H1 (cell line): ENCODE data around the gene COL5A1. TPM values are rescaled to one million over a fixed set of nuclear protein-coding genes. Genes with fewer than 3 reads are reported as not detected.

Experiments used
- CTCF ChIA-PET: fragments of 300-600 bp; sonication (Branson Sonifier 250); formaldehyde crosslinking; loops from one replicate; lab custom pipeline; 2021; ENCODE audit not compliant: partially characterized antibody; lab: Charles Lee
- POLR2A ChIA-PET: fragments of 300-600 bp; sonication (Branson Sonifier 250); formaldehyde crosslinking; loops from one replicate; lab custom pipeline; 2021; ENCODE audit warnings: inconsistent platforms; ENCODE audit not compliant: partially characterized antibody; lab: Charles Lee
- DNase-seq, 2 experiments: peaks; one replicate each; pipeline versions ENCODE4 v3.0.0 to v3.0.0-alpha.2; 2010 to 2022; ENCODE audit warnings: low spot score in 2 of 2, low read depth in 1 of 2, mixed read lengths in 1 of 2
- FAIRE-seq: peaks from 2 replicates; lab custom pipeline; 2011; peaks lifted over from hg19 to GRCh38; lab: Jason Lieb, UNC
- H2AFZ ChIP-seq: 2 replicates; pipeline ENCODE4 v1.8.1; 2012; ENCODE audit warnings: low read length, inconsistent platforms
- H2AK5ac ChIP-seq: 2 replicates; pipeline ENCODE4 v1.6.1; 2013; ENCODE audit warnings: low read depth, low read length
- H2BK120ac ChIP-seq: replicated peaks from 2 replicates; pipeline ENCODE3; 2013; ENCODE audit warnings: low read depth, low read length, inconsistent platforms
- H2BK12ac ChIP-seq: 2 replicates; pipeline ENCODE4 v1.6.1; 2013; ENCODE audit warnings: low read depth, low read length
- H2BK15ac ChIP-seq: 2 replicates; pipeline ENCODE4 v1.6.1; 2013; ENCODE audit warnings: low read length
- H2BK20ac ChIP-seq: 2 replicates; pipeline ENCODE4 v1.6.1; 2013; ENCODE audit warnings: low read length
- H2BK5ac ChIP-seq: 2 replicates; pipeline ENCODE4 v1.6.1; 2013; ENCODE audit warnings: low read depth, low read length
- H3K14ac ChIP-seq: 2 replicates; pipeline ENCODE4 v1.6.1; 2013; ENCODE audit warnings: inconsistent platforms; ENCODE audit not compliant: insufficient read length
- H3K18ac ChIP-seq: 2 replicates; pipeline ENCODE4 v1.6.1; 2013; ENCODE audit warnings: low read length; ENCODE audit errors: extremely low read depth
- H3K23ac ChIP-seq: 2 replicates; pipeline ENCODE4 v1.6.1; 2013; ENCODE audit warnings: inconsistent platforms; ENCODE audit not compliant: insufficient read length
- H3K23me2 ChIP-seq: 2 replicates; pipeline ENCODE4 v1.6.1; 2013; ENCODE audit warnings: low read depth, low read length
- H3K27ac ChIP-seq: 2 replicates; pipeline ENCODE4 v1.6.1; 2011; ENCODE audit warnings: low read depth, low read length, inconsistent platforms
- H3K27me3 ChIP-seq, 4 experiments: replicated peaks in 1 of 4; 1 replicate in 1 of 4; 2 replicates in 3 of 4; pipeline versions ENCODE4 v1.6.1 to v1.8.1; 2011 to 2013; ENCODE audit warnings: low read length in 3 of 4, mild to moderate bottlenecking in 3 of 4, inconsistent platforms in 2 of 4, mixed read lengths in 2 of 4, moderate library complexity in 1 of 4; ENCODE audit not compliant: control insufficient read depth in 3 of 4, insufficient read depth in 3 of 4; ENCODE audit errors: extremely low read depth in 1 of 4
- H3K36me3 ChIP-seq, 4 experiments: 2 replicates each; pipeline versions ENCODE4 v1.6.1 to v1.8.1; 2011 to 2013; ENCODE audit warnings: mild to moderate bottlenecking in 4 of 4, low read length in 3 of 4, moderate library complexity in 2 of 4, control low read depth in 1 of 4, inconsistent platforms in 1 of 4; ENCODE audit not compliant: insufficient read depth in 4 of 4, control insufficient read depth in 2 of 4
- H3K4ac ChIP-seq: replicated peaks from 2 replicates; pipeline ENCODE3; 2013; ENCODE audit warnings: low read length, low read depth, mixed read lengths, inconsistent platforms; ENCODE audit not compliant: insufficient read length
- H3K4me1 ChIP-seq, 4 experiments: replicated peaks in 1 of 4; 1 replicate in 1 of 4; 2 replicates in 3 of 4; pipeline versions ENCODE4 v1.6.1 to v1.8.1; 2011 to 2013; ENCODE audit warnings: low read length in 3 of 4, inconsistent platforms in 2 of 4, mixed read lengths in 1 of 4; ENCODE audit not compliant: insufficient read depth in 4 of 4, control insufficient read depth in 3 of 4
- H3K4me2 ChIP-seq, 2 experiments: 2 replicates each; pipeline versions ENCODE4 v1.6.1 to v1.8.1; 2011 to 2013; ENCODE audit warnings: low read depth in 2 of 2, low read length in 2 of 2, control low read depth in 1 of 2, inconsistent platforms in 1 of 2, mild to moderate bottlenecking in 1 of 2; ENCODE audit not compliant: insufficient read depth in 1 of 2
- H3K4me3 ChIP-seq, 4 experiments: fragments of 200-600, 300-600 bp in 1 of 4; sonication (generic), shearing (Covaris generic), sonication (Bioruptor Twin) in 1 of 4; 2 replicates each; pipeline versions ENCODE4 v1.5.1 to v1.8.1; 2011 to 2016; ENCODE audit warnings: low read length in 4 of 4, low read depth in 3 of 4, control low read depth in 2 of 4, inconsistent platforms in 2 of 4, mild to moderate bottlenecking in 2 of 4, mixed read lengths in 1 of 4, moderate library complexity in 1 of 4; ENCODE audit not compliant: insufficient read depth in 2 of 4; ENCODE audit errors: extremely low read depth in 1 of 4
- H3K56ac ChIP-seq: replicated peaks from 2 replicates; pipeline ENCODE3; 2013; ENCODE audit warnings: low read depth, mild to moderate bottlenecking, mixed read lengths, low read length, inconsistent platforms; ENCODE audit not compliant: insufficient read length
- H3K79me1 ChIP-seq: 2 replicates; pipeline ENCODE4 v1.6.1; 2013; ENCODE audit warnings: low read depth, low read length, control low read depth
- H3K79me2 ChIP-seq, 2 experiments: 2 replicates each; pipeline versions ENCODE4 v1.6.1 to v1.8.1; 2012 to 2013; ENCODE audit warnings: low read length in 2 of 2, mild to moderate bottlenecking in 2 of 2, inconsistent platforms in 1 of 2; ENCODE audit not compliant: insufficient read depth in 2 of 2, control insufficient read depth in 1 of 2
- H3K9ac ChIP-seq, 4 experiments: replicated peaks in 1 of 4; 1 replicate in 1 of 4; 2 replicates in 3 of 4; pipeline versions ENCODE4 v1.6.1 to v1.8.1; 2011 to 2013; ENCODE audit warnings: low read depth in 3 of 4, low read length in 3 of 4, control low read depth in 2 of 4, mild to moderate bottlenecking in 2 of 4, moderate library complexity in 2 of 4, inconsistent platforms in 1 of 4; ENCODE audit errors: extremely low read depth in 1 of 4
- H3K9me3 ChIP-seq, 2 experiments: 2 replicates each; pipeline versions ENCODE4 v1.6.1 to v1.8.1; 2012 to 2013; ENCODE audit warnings: mild to moderate bottlenecking in 2 of 2, moderate library complexity in 2 of 2, control low read depth in 1 of 2, inconsistent platforms in 1 of 2, low read depth in 1 of 2, low read length in 1 of 2, mixed read lengths in 1 of 2; ENCODE audit not compliant: insufficient read depth in 2 of 2
- H4K20me1 ChIP-seq, 2 experiments: replicated peaks in 1 of 2; 2 replicates each; pipeline versions ENCODE3 to v1.8.1; 2011 to 2013; ENCODE audit warnings: inconsistent platforms in 2 of 2, low read length in 2 of 2, mild to moderate bottlenecking in 1 of 2; ENCODE audit not compliant: insufficient read depth in 2 of 2, control insufficient read depth in 1 of 2
- H4K5ac ChIP-seq: 2 replicates; pipeline ENCODE4 v1.6.1; 2013; ENCODE audit warnings: low read length, low read depth, mixed read lengths, inconsistent platforms; ENCODE audit not compliant: insufficient read length
- H4K8ac ChIP-seq: 2 replicates; pipeline ENCODE4 v1.8.0; 2013; ENCODE audit warnings: mild to moderate bottlenecking, moderate library complexity, low read length, inconsistent platforms; ENCODE audit not compliant: insufficient read depth; ENCODE audit errors: extremely low read depth
- H4K91ac ChIP-seq: replicated peaks from 2 replicates; pipeline ENCODE3; 2013; ENCODE audit warnings: low read length, mixed read lengths, inconsistent platforms; ENCODE audit not compliant: insufficient read length
- CEBPB ChIP-seq: IDR thresholded peaks from 2 replicates; pipeline ENCODE4 v1.6.1; 2012; ENCODE audit warnings: low read depth, low read length
- CHD1 ChIP-seq: IDR thresholded peaks from 2 replicates; pipeline ENCODE4 v1.6.1; 2012; ENCODE audit warnings: low read depth, low read length, improper control_type of control experiment
- EP300 ChIP-seq, 2 experiments: IDR thresholded peaks; 1 replicate in 1 of 2; 2 replicates in 1 of 2; pipeline ENCODE4 v1.6.1; 2011 to 2012; ENCODE audit warnings: low read depth in 2 of 2, low read length in 2 of 2, mild to moderate bottlenecking in 2 of 2, borderline replicate concordance in 1 of 2, inconsistent platforms in 1 of 2, moderate library complexity in 1 of 2
- EZH2 ChIP-seq: fragments of 200-600 bp; sonication (generic); IDR thresholded peaks from 2 replicates; pipeline ENCODE4 v1.7.1; 2012; ENCODE audit warnings: low read depth, mild to moderate bottlenecking, moderate library complexity, low read length, inconsistent platforms; ENCODE audit not compliant: severe bottlenecking
- JUND ChIP-seq: IDR thresholded peaks from 2 replicates; pipeline ENCODE4 v1.6.1; 2011; ENCODE audit warnings: mild to moderate bottlenecking, improper control_type of control experiment, low read length
- NRF1 ChIP-seq: IDR thresholded peaks from 2 replicates; pipeline ENCODE4 v1.6.1; 2011; ENCODE audit warnings: mild to moderate bottlenecking, low read depth, low read length, improper control_type of control experiment
- POLR2A ChIP-seq, 2 experiments: IDR thresholded peaks; 1 replicate in 1 of 2; 2 replicates in 1 of 2; pipeline ENCODE4 v1.6.1; 2011; ENCODE audit warnings: low read depth in 2 of 2, low read length in 2 of 2, mild to moderate bottlenecking in 2 of 2; ENCODE audit errors: control extremely low read depth in 1 of 2
- RNF2 ChIP-seq: fragments of 200-900, 300-1000 bp; sonication (generic); IDR thresholded peaks from 2 replicates; pipeline ENCODE4 v1.7.1; 2016; ENCODE audit warnings: borderline replicate concordance, low read depth, mild to moderate bottlenecking, antibody characterized with exemption, low read length; ENCODE audit not compliant: poor library complexity, severe bottlenecking; ENCODE audit errors: missing control alignments
- SP2 ChIP-seq: IDR thresholded peaks from 2 replicates; pipeline ENCODE4 v1.6.1; 2012; ENCODE audit warnings: mild to moderate bottlenecking, low read length, inconsistent platforms
- SUZ12 ChIP-seq: fragments of 200-600 bp; sonication (generic); IDR thresholded peaks from 2 replicates; pipeline ENCODE4 v1.6.1; 2012; ENCODE audit warnings: mild to moderate bottlenecking, inconsistent platforms, low read length, moderate library complexity, mixed read lengths
- TBP ChIP-seq: IDR thresholded peaks from 2 replicates; pipeline ENCODE4 v1.6.1; 2011; ENCODE audit warnings: low read depth, low read length, improper control_type of control experiment
- YY1 ChIP-seq: IDR thresholded peaks from 2 replicates; pipeline ENCODE4 v1.6.1; 2011; ENCODE audit warnings: low read depth, mild to moderate bottlenecking, low read length
- WGBS, 2 experiments: shearing (Covaris generic) in 1 of 2; methylation state at CpG; one replicate each; pipeline versions ENCODE4 v1.1.6 to v1.1.7; 2013 to 2015; ENCODE audit warnings: low lambda C conversion rate in 2 of 2, mixed read lengths in 2 of 2, inconsistent platforms in 1 of 2, low coverage in 1 of 2, missing lambda C conversion rate in 1 of 2; ENCODE audit not compliant: insufficient replicate concordance in 2 of 2, insufficient coverage in 1 of 2, insufficient read length in 1 of 2; ENCODE audit errors: extremely low coverage in 1 of 2, missing lambda C conversion rate in 1 of 2; 5-methylcytosine and 5-hydroxymethylcytosine counted together
- polyA plus RNA-seq, 7 experiments: library from polyadenylated mRNA; depleted of rRNA in 3 of 7; stranded (reverse) in 5 of 7; unstranded in 2 of 7; fragments of >200 nt in 5 of 7; fragments of 200-250 nt in 2 of 7; gene quantifications; 1 replicate in 5 of 7; 2 replicates in 1 of 7; 4 replicates in 1 of 7; pipeline versions ENCODE4 v1.2.1 to v1.2.3, GENCODE V29; 2011 to 2013; ENCODE audit warnings: missing spikeins in 2 of 7, mixed read lengths in 2 of 7
- total RNA-seq: library from RNA; stranded (reverse); fragmentation: NEBNext Ultra II Directional; extraction: Animal tissue kit (Norgen Biotek cat#: 25700); gene quantifications from 2 replicates; pipeline ENCODE4 v1.2.1, GENCODE V29; 2021
- TF ChIP-seq, protein P1 (sequence below): IDR thresholded peaks from 2 replicates; pipeline ENCODE4 v1.6.1; 2011; ENCODE audit warnings: low read length, improper control_type of control experiment

Gene COL5A1
- total and polyA plus RNA-seq, 2 of the 8 experiments (the other 6 are each of a cell fraction or from before 2014, with no cell fraction given) = 3.8 to 12.0 TPM

DNA sequence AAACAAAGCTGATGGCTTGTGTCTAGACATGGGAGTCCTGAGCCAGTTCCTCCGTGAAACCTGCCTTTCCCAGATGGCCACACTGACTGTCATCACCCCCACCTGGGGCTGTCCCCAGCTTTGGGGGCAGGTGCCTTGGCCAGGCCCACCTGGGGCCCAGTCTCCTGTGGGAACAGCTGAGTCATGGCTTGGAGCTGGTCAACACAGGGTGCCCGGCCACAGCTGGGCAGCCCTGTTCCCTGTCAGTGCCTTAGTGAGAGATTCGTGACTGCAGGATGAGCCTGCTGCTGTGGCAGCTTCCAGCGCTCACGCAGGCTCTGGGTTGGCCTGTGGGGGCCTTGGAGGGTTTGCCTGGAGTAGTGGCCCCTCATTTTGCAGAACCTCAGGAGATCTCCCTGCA is 56.5 kb downstream of the COL5A1 start:
- H2AK5ac ChIP-seq = no peak overlapping the region
- H3K14ac ChIP-seq = no peak overlapping the region
- H3K27ac ChIP-seq = no peak overlapping the region
- H3K27me3 ChIP-seq = no peaks in the 10 kb centered on the region
- no peak overlapping the region for H2BK5ac ChIP-seq
- H4K91ac ChIP-seq = no peak overlapping the region
- CTCF ChIA-PET = interaction anchor here (0.7 to 2.5 kb wide), 34 partner anchors 9 to 1017 kb away, joined by 3 to 30 read pairs (median 4); no protein-coding TSS in a partner anchor
- H3K4me1 ChIP-seq = peaks cover 0 to 10% (median 3%) of the 10 kb centered on the region in 4 experiments; a peak in 4 of 7 replicates
- H2BK12ac ChIP-seq = no peak overlapping the region
- 84% methylated on average over 4 of the region's 5 CpGs; no CpG with 5 or more reads in 1 of the 2 experiments for WGBS, 2 experiments
- H2AFZ ChIP-seq = no peak overlapping the region
- FAIRE-seq = no peak
- no peak overlapping the region for H2BK20ac ChIP-seq
- H3K79me2 ChIP-seq = no peaks in the 10 kb centered on the region
- peaks cover 0 to 3% of the 10 kb centered on the region in 2 experiments for H4K20me1 ChIP-seq
- H4K5ac ChIP-seq = no peak overlapping the region
- H3K23ac ChIP-seq = no peak overlapping the region
- H3K4me3 ChIP-seq = no peak overlapping the region
- H3K23me2 ChIP-seq = no peaks in the 10 kb centered on the region
- H3K56ac ChIP-seq = no peak overlapping the region
- no peak overlapping the region for H3K4me2 ChIP-seq
- POLR2A ChIA-PET = interaction anchor here (0.6 kb wide), 1 partner anchor 11 kb away, joined by 3 read pairs; no protein-coding TSS in a partner anchor
- H3K18ac ChIP-seq = no peak overlapping the region
- no peak overlapping the region for H2BK15ac ChIP-seq
- H3K4ac ChIP-seq = no peak overlapping the region
- no peak overlapping the region for H2BK120ac ChIP-seq
- H3K36me3 ChIP-seq = no peaks in the 10 kb centered on the region; a peak in 2 of 8 replicates
- H4K8ac ChIP-seq = no peak overlapping the region
- H3K9me3 ChIP-seq = no peaks in the 10 kb centered on the region
- no peak for DNase-seq
- H3K79me1 ChIP-seq = no peaks in the 10 kb centered on the region; the same call in 1 of the 2 replicates
- no peak overlapping the region for H3K9ac ChIP-seq
- TF ChIP-seq NRF1 (no peak), CHD1 (no peak), JUND (no peak), CEBPB (no peak), EZH2 (no peak), POLR2A (IDR thresholded peaks at IDR 0.05; ENCODE audit: control extremely low read depth in 1 of 2, low read depth in 2 of 2, low read length in 2 of 2) (no peak), SP2 (no peak), TBP (no peak), RNF2 (no peak), YY1 (no peak), EP300 (IDR thresholded peaks at IDR 0.05; ENCODE audit: borderline replicate concordance in 1 of 2, low read depth in 2 of 2, low read length in 2 of 2) (no peak), SUZ12 (no peak)
- TF ChIP-seq, protein P1, sequence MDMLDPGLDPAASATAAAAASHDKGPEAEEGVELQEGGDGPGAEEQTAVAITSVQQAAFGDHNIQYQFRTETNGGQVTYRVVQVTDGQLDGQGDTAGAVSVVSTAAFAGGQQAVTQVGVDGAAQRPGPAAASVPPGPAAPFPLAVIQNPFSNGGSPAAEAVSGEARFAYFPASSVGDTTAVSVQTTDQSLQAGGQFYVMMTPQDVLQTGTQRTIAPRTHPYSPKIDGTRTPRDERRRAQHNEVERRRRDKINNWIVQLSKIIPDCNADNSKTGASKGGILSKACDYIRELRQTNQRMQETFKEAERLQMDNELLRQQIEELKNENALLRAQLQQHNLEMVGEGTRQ = no peak
